NCI-H774 (cell line): ENCODE measurements around the gene CHI3L1.

ENCODE experiments used
- DNase-seq: peaks from one replicate; lab custom pipeline; 2025; lab: John Stamatoyannopoulos, UW

The CHI3L1 gene

DNA sequence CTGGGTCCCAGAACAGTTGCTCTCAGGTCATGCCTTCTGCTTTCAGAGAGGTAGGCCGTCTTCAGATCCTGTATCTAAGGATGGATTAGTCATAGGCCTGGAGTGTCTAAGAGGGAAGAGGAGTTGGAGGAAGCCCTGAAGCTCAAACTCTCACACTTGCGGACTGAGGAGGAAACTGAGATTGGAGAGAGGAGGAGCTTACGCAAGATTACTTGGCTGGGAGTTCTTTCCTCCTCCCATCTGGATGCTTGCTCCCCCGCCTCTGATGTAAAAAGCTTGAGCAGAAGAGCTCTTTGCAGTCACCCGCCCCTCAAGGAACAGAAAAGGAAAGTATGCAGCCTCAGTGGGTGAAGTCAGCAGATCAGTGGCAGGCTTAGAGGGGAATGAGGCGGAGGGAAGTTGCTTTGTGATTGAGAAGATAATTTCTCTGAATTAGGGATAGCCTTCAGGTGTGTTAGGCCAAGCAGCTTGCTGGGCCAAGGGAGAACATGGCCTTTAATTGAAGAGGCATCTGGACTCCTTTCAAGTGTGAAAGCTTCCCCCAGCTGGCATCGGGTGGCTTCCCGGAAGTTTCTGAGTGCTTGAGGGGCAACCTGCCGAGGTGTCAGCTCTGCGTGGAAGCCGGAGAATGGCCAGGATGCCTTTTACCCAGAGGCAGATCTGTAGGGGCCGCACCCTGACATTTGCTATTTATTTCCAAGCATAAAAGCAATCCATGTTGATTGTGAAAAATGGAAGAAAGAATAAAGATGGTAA lies 52.4 kb downstream of the CHI3L1 start:
- DNase-seq: no peak

DNA sequence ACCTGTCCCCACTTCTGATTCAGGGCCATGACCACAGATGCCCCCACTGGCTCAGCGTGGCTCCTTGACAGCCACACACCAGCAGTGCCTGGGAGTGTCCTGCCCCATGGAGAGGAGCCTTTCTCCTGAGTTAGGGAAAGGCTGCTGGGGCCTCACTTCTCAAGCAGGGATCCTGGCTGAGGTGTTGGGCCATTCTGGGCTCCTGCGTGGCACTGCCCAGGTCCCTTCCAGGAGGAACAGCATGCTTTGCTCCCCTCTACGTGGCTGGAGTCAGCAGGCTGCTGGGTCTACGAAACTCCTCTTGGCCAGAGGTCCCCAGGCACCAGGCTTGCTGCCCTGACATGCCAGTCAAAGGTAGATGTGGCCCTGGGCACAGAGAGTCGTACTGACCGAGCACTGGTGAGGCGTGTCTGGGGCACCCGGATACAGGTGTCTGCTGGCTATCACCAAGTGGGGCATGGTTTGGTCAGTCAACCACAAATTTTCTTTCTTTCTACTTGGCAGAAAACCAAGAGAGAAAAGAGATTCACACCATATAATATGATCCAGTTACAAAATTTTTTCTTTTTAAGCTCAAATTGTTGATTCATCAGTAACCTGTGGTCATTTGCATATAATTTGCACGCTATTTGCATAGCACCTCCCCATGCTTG lies 54.8 kb downstream of the CHI3L1 start:
- no peak for DNase-seq

DNA sequence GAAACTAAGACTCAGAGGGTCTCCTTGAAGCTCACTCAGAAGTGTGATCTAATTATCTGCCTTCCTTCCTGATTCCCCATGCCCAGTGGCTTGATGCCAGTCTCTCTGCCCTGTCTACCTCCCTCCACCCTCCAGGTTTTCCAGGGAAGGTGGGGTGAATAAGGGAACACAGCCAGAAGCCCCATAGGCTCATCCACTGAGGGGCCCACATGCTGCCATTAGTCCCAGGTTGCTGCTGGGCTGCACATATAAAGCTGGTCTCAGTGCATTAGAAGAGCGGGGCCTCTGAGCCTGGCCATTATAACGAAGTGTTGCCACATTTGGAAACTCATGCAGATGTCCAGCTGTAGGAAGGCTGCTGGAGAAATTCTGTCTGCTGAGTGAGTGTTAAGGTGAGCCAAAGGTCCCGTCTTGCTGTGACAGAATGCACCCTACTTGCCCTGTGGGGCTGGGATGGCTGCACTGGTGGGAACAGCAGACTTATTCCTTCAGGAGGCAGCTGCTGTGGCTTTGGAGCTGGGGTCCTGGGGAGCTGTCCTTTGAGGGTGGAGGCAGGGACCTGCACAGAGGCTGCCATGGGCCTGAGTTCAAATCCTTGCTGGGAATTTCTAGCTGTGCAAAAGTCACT lies 56.0 kb downstream of the CHI3L1 start:
- DNase-seq: no peak

DNA sequence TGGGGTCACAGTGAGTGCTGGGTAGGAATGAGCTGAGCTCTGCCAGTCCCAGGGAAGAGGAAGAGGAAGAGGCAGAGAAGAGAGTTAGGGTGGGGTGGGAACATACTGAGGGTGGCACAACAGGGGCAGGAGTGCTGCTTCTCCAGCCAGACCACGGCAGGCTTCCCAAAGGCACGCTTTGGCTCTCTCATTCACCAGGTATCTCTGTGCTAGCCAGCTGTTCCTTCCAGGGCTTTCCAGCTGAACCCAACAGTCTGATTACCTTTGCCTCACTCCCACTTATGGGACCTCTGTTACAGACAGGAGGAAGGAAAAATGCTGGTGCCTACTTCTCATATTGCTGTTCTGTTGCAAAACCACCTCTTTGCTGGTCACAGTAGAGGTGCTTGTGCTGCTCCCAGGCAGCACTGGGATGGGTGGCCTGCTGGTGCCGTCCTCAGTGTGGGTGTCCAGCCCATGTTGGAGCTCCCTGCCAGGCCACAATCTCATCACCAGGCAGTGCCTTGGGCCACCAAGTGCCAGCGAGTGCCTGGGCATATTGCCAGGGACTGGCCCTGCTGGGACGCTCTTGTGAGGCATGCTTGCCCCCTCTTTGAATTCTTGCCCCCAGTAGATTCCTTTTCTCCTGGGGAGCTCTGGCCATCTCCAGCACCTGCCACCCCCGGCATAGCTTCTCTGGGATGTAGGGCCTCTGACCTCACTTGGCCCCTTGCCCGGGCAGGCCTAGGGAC lies 56.8 kb downstream of the CHI3L1 start:
- DNase-seq: no peak
